Cardiac fibroblast (primary cell): ENCODE results near the gene TNRC18.

Experiments
- DNase-seq, 2 donors: peaks; one replicate each; pipeline versions ENCODE4 v3.0.0 to v3.0.0-alpha.2; 2010; ENCODE audit warnings: low read depth in 2 of 2
- H3K4me3 ChIP-seq, 2 donors: replicated peaks in 1 of 2; 1 replicate in 1 of 2; 2 replicates in 1 of 2; pipeline ENCODE4 v1.5.1; 2011; ENCODE audit warnings: low read depth in 2 of 2, low read length in 2 of 2, mild to moderate bottlenecking in 2 of 2, moderate library complexity in 1 of 2
- TF ChIP-seq, protein P1 (sequence below): IDR thresholded peaks from one replicate; pipeline ENCODE4 v1.5.1; 2011; ENCODE audit warnings: low read depth, mild to moderate bottlenecking, low read length, inconsistent platforms

TNRC18 gene

DNA sequence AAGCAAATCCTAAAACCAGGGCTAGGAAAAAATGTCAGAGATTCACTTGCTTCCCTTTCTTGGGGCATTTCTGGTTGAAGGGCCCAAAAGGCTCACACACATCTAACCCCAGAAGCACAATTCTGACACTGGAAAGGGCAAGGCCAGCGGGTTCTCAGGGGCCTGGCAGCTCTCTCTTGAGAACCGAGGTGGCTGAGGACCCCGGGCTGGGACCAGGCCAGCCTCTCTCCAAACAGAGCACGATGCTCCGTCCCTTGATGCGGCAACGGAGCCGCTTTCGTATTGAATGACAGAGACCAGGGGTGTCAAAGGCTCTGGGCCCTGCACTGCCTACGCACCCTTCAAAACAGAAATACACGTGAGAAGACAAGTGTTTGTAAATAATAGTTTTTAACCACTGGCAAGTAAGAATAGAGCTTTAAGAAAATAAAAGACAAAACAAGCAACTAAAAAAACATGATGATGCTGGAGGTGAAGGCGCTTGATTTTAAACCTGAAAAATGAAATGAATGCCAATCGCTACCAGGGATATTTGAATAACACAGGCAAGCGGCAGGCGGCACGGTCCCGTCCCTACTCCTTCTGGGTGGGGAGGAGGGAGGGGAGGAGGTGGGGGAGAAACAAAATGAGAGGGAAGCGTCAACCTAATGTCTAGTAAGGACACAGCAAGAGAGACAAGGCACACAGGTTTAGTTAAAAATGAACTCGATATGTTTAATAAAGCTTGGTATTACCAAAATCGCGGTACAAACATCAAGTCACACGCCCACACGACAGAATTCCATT is 72.8 kb downstream of the TNRC18 start:
- no peak for DNase-seq
- no peak overlapping the region for H3K4me3 ChIP-seq
- TF ChIP-seq, protein P1, sequence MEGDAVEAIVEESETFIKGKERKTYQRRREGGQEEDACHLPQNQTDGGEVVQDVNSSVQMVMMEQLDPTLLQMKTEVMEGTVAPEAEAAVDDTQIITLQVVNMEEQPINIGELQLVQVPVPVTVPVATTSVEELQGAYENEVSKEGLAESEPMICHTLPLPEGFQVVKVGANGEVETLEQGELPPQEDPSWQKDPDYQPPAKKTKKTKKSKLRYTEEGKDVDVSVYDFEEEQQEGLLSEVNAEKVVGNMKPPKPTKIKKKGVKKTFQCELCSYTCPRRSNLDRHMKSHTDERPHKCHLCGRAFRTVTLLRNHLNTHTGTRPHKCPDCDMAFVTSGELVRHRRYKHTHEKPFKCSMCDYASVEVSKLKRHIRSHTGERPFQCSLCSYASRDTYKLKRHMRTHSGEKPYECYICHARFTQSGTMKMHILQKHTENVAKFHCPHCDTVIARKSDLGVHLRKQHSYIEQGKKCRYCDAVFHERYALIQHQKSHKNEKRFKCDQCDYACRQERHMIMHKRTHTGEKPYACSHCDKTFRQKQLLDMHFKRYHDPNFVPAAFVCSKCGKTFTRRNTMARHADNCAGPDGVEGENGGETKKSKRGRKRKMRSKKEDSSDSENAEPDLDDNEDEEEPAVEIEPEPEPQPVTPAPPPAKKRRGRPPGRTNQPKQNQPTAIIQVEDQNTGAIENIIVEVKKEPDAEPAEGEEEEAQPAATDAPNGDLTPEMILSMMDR: no peak

DNA sequence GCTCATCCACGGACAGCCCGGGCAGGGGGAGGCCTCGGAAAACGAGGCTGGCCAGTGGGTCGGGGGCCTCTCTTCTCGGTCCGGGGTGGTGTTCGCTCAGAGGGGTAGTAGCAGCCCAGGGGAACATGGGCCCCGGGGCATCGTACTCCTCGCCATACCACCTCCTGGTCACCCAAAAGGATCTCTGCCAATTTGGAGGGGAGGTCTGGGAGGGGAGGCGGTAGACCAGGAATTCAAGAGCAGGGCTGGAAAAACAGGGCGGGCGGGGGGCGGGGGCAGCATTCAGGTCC is 73.5 kb downstream of the TNRC18 start:
- TF ChIP-seq, protein P1: no peak
- DNase-seq: no peak
- H3K4me3 ChIP-seq: no peak overlapping the region

- TF ChIP-seq, protein P1: no peak
- DNase-seq: no peak
Measured at GRCh38 chr7:5349437-5350173, 74.0 kb downstream of the TNRC18 start.

DNA sequence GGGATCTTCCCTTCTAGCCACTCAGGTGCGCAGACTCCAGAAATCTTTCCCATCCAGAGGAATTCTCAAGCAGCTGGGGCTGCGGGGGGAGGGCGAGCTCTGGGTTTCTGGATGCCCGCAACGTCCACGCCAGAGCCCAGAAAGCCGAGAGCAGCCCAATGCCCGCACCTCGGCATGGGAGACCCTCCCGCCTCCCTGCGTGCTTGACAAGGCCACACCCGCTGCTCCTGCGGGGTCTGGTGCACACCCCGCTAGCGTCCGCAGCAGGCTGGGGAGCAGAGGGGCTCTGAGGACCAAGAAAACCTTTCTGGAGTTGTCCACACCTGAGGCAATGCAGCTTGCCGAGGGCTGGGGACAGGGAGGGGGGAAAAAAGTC is 74.6 kb downstream of the TNRC18 start:
- TF ChIP-seq, protein P1: no peak
- DNase-seq: no peak
- no peak overlapping the region for H3K4me3 ChIP-seq

More at GRCh38 chr7:5349437-5350173, 74.0 kb downstream of the TNRC18 start:
- H3K4me3 ChIP-seq: no peak overlapping the region

- H3K4me3 ChIP-seq: no peak overlapping the region
- TF ChIP-seq, protein P1: no peak
- no peak for DNase-seq
Measured at GRCh38 chr7:5348134-5349004, 75.3 kb downstream of the TNRC18 start.

DNA sequence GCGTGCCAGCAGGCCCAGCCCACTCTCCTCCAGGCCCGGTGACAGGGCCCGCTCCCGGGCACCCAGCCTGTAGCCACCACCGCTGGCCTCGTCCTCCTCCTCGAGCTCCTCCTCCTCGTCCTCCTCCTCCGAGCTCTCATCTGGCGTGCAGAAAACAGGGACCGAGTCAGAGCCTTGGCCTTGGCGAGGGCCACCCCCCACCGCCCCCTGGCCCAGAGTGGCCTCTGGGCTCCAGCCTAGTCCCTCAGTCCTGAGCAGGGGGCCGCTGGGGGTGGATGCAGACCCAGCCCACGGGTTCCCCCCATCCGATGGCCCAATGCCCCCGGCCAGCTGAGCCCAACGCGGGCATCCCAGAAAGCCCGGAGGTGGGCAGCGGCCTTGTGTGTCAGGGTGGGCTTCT is 78.0 kb downstream of the TNRC18 start:
- TF ChIP-seq, protein P1: no peak
- no peak for DNase-seq
- H3K4me3 ChIP-seq: no peak overlapping the region
